ENCODE results near the gene HPCA. TPM values are rescaled to one million over a fixed set of nuclear protein-coding genes. Genes with fewer than 3 reads are reported as not detected.

The HPCA gene
- not detected in 2 replicates for total RNA-seq

DNA sequence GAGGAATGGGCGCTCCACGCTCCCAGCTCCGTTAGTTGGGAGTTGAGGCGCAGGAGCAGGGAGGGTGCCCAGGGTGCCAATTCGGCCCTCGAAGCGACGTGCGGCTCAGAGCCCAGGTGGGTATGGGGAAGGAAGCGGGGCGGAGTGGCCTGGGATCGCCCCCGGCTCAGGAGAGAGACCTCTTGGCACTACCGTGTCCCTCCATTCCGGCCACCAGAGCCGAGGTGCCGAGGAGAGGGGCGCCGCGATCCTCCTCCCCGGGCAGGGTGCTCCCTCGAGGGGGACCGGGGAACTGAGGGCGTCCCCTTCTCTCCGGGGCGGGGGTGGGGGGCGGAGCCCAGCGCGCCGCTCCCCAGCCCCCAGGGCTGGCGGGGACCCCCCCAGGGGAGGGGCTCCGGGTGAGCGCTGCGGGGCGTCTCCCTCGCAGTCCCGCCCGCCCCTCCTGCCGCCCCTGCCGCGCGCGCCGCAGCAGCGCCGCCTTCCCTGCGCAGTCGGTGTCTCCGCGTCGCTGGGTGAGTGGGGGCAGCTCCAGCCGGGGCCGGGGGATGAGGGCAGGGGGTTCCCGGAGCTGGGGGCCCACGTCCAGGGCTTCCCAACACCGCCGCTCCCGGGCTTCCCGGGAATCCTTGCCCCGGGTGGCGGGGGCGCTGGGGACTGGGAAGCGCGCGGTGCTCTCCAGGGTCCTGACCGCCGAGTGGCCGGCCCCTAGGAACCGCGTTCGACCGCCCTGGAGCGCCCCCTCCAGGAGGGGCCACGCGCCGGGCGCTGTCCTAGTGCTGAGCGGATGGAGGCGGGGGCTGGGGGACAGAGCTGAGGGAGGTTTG lies at the start of gene HPCA:
TSS of gene HPCA (plus strand) at position 488 of the 824 bp plus-strand sequence. CDS start 2,408 bp downstream, outside the sequence.

DNA sequence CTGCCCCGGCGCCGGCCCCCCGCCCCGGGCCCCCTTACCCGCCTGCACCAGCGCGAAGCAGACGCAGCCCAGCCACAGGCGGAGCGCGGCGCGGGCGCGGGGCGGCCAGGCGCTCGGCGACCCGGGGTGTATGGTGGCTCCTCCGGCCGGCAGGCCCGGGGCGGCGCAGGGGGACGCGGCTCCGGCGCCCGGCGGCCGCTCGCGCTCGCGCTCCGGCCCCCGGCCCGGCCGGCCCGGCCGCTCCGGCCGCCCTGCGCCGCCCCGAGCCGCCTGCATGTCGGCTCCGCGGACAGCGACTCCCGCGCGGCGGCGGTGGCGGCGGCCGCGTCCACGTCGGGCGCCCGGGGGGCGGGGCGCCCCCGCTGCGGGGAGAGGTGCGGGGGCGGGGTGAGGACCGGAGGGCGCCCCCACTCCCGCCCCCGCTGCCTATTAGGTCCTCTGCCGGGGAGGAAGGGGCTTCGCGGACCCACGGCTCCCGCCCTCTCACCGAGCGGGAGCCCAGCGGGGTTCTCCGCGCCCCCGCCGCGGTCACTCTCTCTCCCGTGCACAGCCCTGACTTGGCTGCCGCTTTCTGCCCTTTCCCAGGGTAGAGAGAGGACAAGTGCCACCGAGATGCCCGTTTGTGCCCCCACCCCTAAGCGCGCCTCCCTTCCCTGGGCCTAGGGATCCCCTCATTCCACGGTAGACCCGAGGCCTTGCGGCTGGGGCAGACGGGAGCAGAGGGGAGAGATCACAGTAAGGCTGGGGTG lies 15.5 kb upstream of the HPCA start, which contains the start of gene FNDC5:
TSS of gene FNDC5 (minus strand) at position 298 of the 749 bp plus-strand sequence.

DNA sequence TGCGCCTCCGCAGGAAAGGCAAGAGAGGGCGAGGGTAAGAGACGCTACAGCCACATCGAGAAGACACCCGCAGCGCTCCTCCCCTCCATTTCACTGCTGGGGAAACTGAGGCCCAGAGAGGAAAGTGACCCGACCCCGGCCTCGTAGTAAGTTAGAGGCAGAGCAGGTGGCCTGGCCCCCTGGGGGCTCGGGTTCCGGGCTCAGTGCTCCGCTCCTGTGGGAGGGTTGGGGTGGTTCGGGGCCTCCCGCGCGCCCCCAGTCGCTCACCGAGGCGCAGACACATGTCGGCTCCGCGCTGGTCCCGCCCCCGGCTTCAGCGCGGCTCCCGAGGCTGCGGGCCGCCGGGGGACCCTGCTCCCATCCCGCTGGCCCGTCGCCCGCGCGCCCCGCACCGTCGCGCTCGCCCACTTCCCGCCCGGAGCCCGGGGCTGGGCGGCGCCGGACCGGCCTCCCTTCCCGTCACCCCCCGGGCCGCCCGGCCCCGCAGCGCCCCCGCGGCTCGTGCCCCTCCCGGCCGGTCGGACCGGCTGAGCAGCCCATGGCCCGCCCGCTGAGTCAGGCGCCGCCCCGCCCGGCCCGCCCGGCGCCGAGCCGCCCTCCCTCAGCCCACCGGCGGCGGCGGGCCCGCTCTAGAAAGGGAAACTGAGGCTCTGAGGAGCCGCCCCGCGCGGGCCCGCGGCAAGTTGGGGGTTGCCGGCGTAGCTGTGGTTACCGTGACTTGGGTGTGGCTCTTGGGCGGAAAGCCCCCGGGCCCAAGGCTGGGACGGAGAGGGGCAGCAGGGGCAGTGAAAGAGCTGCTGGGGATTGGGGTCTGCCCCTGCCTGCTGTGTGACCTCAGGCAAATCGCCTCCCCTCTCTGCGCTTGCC lies 14.9 kb downstream of the HPCA start, which contains the start of gene TMEM54:
TSS of gene TMEM54 (minus strand) at position 434 of the 867 bp plus-strand sequence. CDS start at position 283, 151 bp downstream.

Other genes starting within 250 kb of the HPCA start
- 24.3 and 41.3 TPM in 2 replicates for gene ZBTB8OS, start 235.9 kb upstream of the HPCA start, total RNA-seq
- gene RBBP4, start 235.3 kb upstream of the HPCA start, total RNA-seq, result 87.1 and 216 TPM in 2 replicates
- gene SYNC, start 183.7 kb upstream of the HPCA start, total RNA-seq, result 13.0 and 22.1 TPM in 2 replicates
- 47.1 and 57.4 TPM in 2 replicates for gene YARS1, start 69.1 kb upstream of the HPCA start, total RNA-seq
- gene S100PBP, start 68.8 kb upstream of the HPCA start, total RNA-seq, result 14.9 and 60.1 TPM in 2 replicates
- gene FNDC5, start 15.6 kb upstream of the HPCA start, total RNA-seq, result 0.81 and 2.7 TPM in 2 replicates
- gene TMEM54, start 14.9 kb downstream of the HPCA start, total RNA-seq, result 10.0 and 24.0 TPM in 2 replicates
- gene RNF19B, start 78.3 kb downstream of the HPCA start, total RNA-seq, result 13.8 and 21.4 TPM in 2 replicates
- gene AK2, start 150.4 kb downstream of the HPCA start, total RNA-seq, result 48.9 and 87.6 TPM in 2 replicates
- 0.16 and 0.76 TPM in 2 replicates for gene AZIN2, start 194.7 kb downstream of the HPCA start, total RNA-seq

Measured in bladder microvascular endothelial cell (primary cell).